GM10266 (cell line): ENCODE results near the gene PRR16.
"Not testable (repeated sequence)": the region's sequence is repeated elsewhere in the genome, so short reads cannot be mapped to it uniquely, and the experiment has no call there.

ENCODE experiments used
- DNase-seq: peaks from one replicate; pipeline ENCODE4 v3.0.0; 2012; ENCODE audit errors: extremely low spot score
- TF ChIP-seq, protein P1 (sequence below): IDR thresholded peaks from 2 replicates; pipeline ENCODE4 v1.5.1; 2012; ENCODE audit warnings: mild to moderate bottlenecking, low read depth; ENCODE audit not compliant: control insufficient read depth, insufficient read depth; ENCODE audit errors: missing control alignments

PRR16 gene

DNA sequence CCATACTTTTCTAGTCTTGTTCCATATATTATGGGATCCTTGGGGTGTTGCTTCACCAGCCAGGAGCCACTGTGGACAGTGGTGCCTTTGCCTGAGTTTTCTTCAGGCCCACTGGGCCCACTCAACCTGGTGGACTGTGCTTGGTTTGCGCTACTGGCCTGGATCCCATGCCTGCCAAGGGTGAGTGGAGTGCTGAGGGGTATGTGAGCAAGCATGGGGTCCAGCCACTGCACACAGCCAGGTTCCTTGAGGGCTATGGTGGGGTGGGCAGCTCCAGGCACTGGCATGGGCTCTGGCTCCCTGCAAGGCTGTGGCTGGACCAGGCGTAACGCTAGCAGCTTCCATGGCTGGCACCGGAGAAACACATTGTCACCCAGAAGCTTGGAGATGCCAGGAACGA lies 13.2 kb upstream of the PRR16 start:
- TF ChIP-seq, protein P1, sequence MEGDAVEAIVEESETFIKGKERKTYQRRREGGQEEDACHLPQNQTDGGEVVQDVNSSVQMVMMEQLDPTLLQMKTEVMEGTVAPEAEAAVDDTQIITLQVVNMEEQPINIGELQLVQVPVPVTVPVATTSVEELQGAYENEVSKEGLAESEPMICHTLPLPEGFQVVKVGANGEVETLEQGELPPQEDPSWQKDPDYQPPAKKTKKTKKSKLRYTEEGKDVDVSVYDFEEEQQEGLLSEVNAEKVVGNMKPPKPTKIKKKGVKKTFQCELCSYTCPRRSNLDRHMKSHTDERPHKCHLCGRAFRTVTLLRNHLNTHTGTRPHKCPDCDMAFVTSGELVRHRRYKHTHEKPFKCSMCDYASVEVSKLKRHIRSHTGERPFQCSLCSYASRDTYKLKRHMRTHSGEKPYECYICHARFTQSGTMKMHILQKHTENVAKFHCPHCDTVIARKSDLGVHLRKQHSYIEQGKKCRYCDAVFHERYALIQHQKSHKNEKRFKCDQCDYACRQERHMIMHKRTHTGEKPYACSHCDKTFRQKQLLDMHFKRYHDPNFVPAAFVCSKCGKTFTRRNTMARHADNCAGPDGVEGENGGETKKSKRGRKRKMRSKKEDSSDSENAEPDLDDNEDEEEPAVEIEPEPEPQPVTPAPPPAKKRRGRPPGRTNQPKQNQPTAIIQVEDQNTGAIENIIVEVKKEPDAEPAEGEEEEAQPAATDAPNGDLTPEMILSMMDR: no peak

DNA sequence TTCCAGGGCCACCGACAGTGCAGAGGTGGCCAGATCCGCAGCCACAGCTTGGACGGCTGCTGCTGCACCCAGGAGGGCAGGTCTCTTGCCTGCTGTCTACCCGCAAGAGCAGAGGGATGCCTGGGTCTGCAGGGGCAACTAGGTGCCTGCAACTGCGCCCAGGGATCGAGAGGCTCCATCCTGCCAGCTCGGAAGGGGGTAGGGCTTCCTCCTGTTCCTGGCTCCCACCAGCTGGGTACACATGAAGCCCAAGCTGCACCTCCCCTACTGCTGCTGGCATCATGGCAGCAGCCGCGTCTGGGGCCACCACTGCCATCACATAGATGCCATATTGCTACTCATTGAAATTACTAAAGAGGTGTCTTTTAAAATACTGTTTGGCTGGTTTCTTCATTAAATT lies 12.7 kb upstream of the PRR16 start:
- DNase-seq: no peak
- TF ChIP-seq, protein P1: no peak

More for the DNA sequence above, 13.2 kb upstream of the PRR16 start:
- DNase-seq: no peak

DNA sequence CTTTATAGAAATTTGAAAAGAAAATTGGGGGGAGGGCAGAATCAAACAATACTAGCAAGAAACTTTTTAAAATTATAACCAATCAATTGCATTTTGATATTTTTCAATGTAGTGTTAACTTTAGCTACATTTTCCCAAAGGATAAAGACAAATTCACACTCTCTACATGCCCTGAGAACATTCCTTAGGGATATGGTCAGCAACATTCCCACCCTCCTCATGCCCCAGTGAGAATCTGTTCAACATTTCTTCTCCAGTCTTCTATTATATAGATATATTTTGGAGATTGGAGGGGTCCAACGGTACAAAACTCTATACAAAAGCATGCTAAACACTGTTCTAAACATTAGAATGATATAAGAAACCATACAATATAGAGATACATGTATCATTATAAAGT lies 11.6 kb upstream of the PRR16 start:
- TF ChIP-seq, protein P1: no peak
- no peak for DNase-seq

DNA sequence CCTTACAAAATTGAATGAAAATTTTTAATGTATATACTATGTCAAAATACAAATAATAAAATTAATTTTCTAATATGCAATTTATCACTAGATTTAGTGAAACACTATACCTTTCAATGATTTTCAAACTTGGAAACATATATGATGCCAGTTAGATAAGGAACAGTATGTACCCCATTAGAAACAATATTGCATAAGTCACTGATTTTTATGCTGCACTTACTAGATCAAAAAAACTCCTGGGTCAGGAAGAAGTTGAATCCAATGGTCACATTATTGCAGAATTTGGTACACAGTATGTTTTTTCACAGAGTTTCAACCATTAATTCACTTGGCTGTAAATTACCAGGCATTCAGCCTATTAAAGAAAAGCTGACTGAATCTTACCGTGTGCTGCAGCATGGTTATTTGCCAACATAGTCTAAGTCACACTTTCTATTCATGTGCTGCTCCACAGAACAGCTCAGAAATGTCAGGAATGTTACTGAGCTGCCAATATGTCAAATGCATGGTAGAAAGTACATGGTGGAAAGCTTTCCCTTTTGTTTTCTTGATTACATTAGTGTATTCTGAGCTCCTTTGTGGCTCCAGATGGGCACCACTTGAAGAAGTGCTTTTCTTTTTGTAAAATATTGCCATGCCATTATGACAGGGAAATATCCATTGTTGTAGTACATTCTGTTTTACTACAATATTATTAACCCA lies 9.9 kb upstream of the PRR16 start:
- no peak for DNase-seq
- TF ChIP-seq, protein P1: no peak

DNA sequence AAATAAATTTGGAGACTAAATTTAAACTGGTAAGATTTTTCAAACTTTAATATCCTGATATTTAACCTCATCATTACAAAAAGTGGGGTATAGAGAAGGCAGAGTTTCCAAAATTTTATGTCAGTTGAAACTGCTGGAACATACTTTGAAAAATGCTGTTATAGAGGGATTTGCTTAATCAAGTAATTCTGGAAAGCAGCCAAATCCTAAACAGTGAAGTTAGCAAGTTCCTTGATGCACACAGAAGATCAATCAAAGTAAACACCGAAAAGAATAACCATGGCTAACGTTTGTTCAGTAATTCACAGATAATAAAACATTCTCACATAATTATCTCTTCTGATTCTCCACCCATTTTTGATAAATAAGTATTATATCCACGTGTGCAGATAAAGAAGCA lies 8.1 kb upstream of the PRR16 start:
- TF ChIP-seq, protein P1: no peak
- DNase-seq: no peak

DNA sequence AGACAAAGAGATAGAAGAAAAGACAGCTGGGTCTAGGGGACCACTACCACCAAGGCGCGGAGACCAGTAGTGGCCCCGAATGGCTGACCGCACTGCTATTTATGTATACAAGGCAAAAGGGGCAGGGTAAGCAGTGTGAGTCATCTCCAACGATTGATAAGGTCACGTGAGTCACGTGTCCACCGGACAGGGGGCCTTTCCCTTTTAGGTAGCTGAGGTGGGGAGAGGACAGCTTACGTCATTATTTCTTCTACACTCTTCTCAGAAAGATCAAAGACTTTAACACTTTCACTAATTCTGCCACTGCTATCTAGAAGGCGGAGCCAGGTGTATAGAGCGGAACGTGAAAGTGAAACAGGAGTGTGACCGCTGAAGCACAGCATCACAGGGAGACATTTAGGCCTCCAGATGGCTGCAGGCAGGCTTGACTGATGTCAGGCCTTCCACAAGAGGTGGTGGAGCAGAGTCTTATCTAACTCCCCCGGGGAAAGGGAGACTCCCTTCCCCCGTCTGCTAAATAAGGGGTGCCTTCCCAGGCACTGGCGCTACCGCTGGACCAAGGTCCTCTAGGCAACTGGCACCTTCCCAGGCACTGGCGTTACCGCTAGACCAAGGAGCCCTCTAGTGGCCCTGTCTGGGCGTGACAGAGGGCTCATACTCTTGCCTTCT lies 6.1 kb upstream of the PRR16 start:
- TF ChIP-seq, protein P1: peak; percentile 73
- DNase-seq: peak; percentile 52

DNA sequence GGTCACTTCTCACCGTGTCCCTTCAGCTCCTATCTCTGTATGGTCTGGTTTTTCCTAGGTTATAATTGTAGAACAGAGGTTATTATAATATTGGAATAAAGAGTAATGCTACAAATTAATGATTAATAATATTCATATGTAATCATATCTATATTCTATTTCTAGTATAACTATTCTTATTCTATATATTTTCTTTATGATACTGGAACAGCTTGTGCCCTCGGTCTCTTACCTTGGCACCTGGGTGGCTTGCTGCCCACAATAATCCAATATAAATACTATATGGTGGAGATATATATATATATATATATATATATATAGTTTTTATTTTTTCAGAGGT lies 5.6 kb upstream of the PRR16 start:
- DNase-seq: not testable (repeated sequence)
